ENCODE measurements around the gene GPR157.

GPR157 gene

GRCh38 chr1:9086045-9086444, 42.9 kb downstream of the GPR157 start:
- no peak for DNase-seq

- DNase-seq, result no peak
These were observed 43.5 kb downstream of the GPR157 start for GRCh38 chr1:9085306-9085940.

DNA sequence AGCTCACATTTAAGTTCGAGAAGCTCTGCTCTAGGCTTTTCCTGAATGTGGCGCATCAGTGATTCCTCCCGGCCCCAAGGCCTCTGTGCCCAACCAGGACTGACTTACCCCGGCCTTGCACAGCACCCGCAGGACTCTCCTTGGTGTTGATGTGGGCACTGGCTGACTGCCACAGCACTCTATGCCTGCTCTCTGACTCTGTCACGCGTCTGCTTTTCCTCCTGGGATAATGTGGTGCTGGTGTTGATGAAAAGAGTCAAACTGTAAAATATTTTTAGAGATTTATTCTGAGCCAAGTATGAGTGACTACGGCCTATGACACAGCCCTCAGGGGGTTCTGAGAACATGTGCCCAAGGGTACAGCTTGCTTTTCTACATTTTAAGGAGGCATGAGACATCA, 44.0 kb downstream of the GPR157 start:
- no peak for DNase-seq

GRCh38 chr1:9081473-9081872, 47.4 kb downstream of the GPR157 start:
- DNase-seq, result no peak

DNA sequence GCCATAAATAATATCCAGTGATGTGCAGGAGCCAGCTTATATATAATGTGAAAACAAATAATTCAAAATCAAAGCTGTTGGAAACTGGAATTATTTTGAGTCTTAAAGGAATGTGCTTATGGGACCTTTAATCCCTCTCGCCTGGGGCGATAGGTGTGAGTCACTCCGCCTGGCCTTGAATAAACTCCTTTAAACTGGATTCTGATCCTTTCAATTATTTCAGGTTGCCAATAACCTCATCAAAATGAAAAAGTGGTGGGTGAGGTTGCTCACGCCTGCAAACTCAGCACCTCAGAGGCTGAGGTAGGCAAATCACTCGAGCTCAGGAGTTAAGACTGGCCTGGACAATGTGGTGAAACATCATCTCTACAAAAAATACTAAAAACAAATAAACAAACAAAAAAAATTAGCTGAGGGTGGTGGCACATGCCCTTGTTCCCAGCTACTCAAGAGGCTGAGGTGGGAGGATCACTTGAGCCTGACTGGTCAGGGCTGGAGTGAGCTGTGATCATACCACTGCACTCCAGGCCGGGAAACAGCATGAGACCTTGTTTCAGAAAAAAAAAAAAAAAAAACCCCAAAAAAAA, 48.1 kb downstream of the GPR157 start:
- DNase-seq, result no peak

DNA sequence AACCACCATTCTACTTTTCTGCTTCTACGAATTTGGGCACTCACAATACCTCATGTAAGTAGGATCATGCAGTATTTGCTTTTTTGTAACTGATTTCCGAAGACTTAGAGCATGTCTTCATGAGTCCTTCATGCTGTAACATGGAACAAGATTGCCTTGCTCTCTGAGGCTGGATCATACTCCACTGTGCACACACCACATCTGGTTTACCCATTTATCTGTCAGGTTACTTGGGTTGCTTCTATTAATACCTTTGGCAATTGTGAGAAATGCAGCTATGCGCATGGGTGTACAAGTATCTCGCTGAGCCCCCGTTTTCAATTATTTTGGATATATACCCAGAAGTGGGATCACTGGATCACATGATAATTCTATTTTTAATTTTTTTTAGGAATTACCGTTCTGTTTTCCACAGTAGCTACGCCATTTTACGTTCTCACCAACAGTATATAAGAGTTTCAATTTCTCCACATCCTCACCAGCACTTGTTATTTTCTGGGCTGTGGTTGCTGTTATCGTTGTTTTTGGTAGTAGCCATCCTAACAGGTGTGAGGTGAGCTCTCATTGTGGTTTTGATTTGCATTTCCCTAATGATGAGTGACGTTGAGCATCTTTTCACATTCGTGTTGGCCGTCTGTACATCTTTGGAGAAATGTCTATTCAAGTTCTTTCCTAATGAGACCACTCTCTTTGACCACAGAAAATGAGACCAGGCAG, 48.8 kb downstream of the GPR157 start:
- no peak for DNase-seq

GRCh38 chr1:9078752-9079500, 50.0 kb downstream of the GPR157 start:
- DNase-seq, result no peak

GRCh38 chr1:9078015-9078751, 50.7 kb downstream of the GPR157 start:
- DNase-seq, result no peak

DNA sequence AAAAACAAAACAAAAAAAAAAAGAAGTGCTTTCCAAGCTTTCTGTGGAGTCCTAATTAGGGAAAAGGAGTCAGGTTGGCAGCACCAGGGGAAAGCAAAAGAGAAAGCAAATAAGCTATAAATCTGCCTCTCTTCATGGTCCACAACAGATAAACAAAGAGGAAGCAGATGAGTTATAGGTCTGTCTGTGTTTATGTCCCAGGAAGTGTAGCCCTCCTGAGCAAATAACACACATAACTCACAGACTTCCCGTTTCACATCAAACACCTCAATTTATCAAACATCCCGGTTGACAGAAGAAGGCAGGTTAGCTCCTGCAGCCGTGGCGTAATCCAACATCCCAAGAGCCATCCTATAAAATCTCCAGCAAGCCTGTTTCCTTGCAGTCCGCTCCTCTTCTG, 53.9 kb downstream of the GPR157 start:
- peak; percentile 6 for DNase-seq

DNA sequence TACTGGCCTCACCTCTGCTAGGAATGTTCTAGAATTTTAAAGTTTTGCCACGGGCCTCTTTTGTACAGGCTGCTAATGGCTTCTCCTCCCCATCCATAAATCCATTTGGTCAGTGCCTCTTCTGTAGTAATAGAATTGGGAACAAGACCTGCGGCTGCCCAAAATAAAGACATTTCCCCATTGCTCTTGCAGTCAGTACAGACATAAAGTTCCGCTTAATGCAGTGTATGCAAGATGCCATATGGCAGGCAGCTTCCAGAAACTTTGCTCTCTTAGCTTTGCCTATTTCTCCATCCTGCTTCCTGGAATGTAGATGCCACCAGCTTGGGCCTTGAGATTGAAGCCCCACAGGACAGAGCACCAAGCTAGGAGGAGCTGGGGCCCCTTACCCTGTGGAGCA, 55.8 kb downstream of the GPR157 start:
- no peak for DNase-seq

DNA sequence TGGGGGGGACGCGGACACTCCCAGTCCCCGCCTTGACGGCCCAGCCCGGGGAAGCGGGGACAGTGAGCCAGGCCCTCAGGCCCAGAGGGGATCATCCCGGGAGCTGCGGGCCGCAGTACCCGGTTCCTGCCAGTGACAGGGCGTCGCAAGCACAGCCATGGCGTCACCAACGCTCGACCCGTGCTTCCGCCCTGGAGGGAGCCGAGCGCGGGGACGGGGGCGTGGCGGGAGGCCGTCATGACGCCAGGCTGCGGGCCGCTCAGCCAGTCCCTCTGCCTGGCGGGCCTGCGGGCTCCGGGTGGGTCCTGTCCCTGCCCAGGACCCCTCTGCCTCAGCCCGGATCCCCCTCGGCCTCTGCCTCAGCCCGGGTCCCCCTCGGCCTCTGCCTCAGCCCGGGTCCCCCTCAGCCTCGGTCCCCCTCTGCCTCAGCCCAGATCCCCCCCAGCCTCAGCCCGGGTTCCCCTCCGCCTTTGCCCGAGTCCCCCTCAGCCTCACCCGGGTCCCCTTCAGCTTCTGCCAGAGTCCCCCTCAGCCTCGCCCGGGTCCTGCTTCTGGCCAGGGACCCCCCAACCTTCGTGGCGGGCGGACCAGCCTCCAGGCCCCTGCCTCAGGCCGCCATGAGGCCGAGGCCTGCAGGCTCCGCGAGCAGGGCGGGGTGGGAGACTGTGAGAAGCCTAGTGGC, 57.2 kb downstream of the GPR157 start:
- no peak for DNase-seq

- no peak for DNase-seq
These were observed 58.4 kb downstream of the GPR157 start for GRCh38 chr1:9070486-9070885.

GRCh38 chr1:9069326-9070100, 59.4 kb downstream of the GPR157 start, which contains the start of gene SLC2A5:
Gene SLC2A5, minus strand, starts transcription at chr1:9069635. Its CDS starts 99 bp downstream, at chr1:9069536.
- DNase-seq, result no peak

GRCh38 chr1:9068981-9069325, 59.9 kb downstream of the GPR157 start:
- no peak for DNase-seq

- DNase-seq, result no peak
These were observed 61.7 kb downstream of the GPR157 start for GRCh38 chr1:9066945-9067807.

DNA sequence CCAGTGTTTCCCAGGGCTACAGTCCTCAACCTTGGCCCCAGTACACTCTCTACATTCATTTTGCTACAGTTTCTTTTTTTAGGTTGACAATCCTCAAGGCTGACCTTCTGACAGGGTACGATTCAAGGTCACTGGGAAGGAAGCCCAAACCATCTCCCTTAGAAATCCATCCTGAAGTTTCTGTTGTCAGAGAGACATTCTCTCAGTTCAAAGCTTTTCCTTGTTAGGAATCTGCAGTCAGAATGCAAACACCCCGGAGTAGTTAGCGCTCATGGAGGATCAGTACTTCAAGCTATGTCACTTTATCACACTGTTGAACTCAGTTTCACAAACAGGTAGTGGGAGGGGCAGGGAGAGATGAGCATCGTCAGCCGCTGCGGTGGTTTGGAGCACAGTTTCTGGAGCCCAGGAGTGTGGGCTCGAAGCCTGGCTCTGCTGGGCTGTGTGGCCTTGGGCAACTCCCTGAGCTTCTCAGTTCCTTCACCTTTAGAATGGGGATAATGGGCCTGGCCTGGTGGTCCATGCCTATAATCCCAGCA, 63.6 kb downstream of the GPR157 start:
- no peak for DNase-seq

- DNase-seq, result no peak
These were observed 66.1 kb downstream of the GPR157 start for GRCh38 chr1:9062846-9063245.

GRCh38 chr1:9062021-9062471, 66.9 kb downstream of the GPR157 start:
- no peak for DNase-seq

GRCh38 chr1:9061252-9061960, 67.5 kb downstream of the GPR157 start:
- DNase-seq, result no peak
